ENCODE measurements around the gene SNCAIP. TPM values are rescaled to one million over a fixed set of nuclear protein-coding genes. Genes with fewer than 3 reads are reported as not detected.

SNCAIP gene
- total and polyA plus RNA-seq, 9 of the 15 experiments (the other 6 are each of a cell fraction or from before 2014, with no cell fraction given), result 0.04 TPM; not detected in 8

DNA sequence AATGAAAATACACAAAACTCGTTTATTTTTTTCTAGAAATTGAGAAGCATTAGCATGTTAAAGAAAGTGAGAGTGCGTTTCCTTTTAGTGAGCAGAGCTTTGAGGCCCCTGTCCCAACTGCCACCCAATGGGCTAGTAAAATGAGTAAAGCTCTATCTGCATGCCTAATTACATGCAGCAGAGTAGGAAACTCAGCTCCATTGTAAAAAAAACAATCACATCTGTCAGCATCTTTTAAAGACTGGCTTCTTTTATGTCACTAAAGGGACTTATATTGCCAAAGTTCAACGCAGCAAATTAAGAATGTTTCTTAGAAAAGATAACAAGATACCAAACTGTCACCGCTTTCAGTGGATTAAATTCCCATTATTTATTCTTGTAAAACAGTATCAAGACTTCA lies 154.0 kb downstream of the SNCAIP start:
- Histone ChIP-seq H3K36me3 (ENCODE audit: control insufficient read depth, insufficient read depth, low read length) (no peaks in the 10 kb centered on the region), H3K27me3 (ENCODE audit: control insufficient read depth in 2 of 2, insufficient read depth in 2 of 2, low read length in 2 of 2) (no peaks in the 10 kb centered on the region), H3K4me1 (replicated peaks in 1 of 2; ENCODE audit: control insufficient read depth in 2 of 2, insufficient read depth in 2 of 2, low read length in 2 of 2) (no peaks in the 10 kb centered on the region), H2AFZ (ENCODE audit: low read depth, low read length) (no peak overlapping the region), H3K9me3 (replicated peaks; ENCODE audit: control insufficient read depth, insufficient read depth, low read depth, low read length) (no peaks in the 10 kb centered on the region), H3K27ac (ENCODE audit: extremely low read depth, low read depth, low read length) (no peak overlapping the region), H3K4me2 (ENCODE audit: insufficient read depth, low read length) (no peak overlapping the region), H3K9me1 (ENCODE audit: control insufficient read depth, insufficient read depth, low read length) (no peaks in the 10 kb centered on the region), H4K20me1 (replicated peaks; ENCODE audit: control insufficient read depth, insufficient read depth, low read length) (no peaks in the 10 kb centered on the region), H3K79me2 (ENCODE audit: control insufficient read depth, insufficient read depth, low read length) (no peaks in the 10 kb centered on the region), H3K9ac (ENCODE audit: insufficient read depth in 1 of 2, low read depth in 2 of 2, low read length in 2 of 2) (no peak overlapping the region), H3K4me3 (no peak overlapping the region)
- ChIA-PET CTCF (ENCODE audit: low intra/inter-chr PET ratio) (no interaction called here), POLR2A (no interaction called here)
- 0% methylated on average over 4 of the region's 4 CpGs for WGBS (ENCODE audit: insufficient coverage, low coverage, missing lambda C conversion rate)
- ATAC-seq, result no peak
- DNase-seq (ENCODE audit: extremely low read depth in 1 of 4, low spot score in 3 of 4), result no peak
- TF ChIP-seq SIN3A (IDR thresholded peaks at IDR 0.05; ENCODE audit: borderline replicate concordance in 2 of 2, control insufficient read depth in 1 of 2, low read depth in 2 of 2, low read length in 2 of 2), result no peak
- TF ChIP-seq MCM7 (IDR thresholded peaks at IDR 0.05), result no peak
- intact Hi-C loops (cut with micrococcal nuclease), result no loop called here
- no TSS peak for BruUV-seq (replicated peaks)
- in situ Hi-C loops (cut with MboI), result no loop called here
- FAIRE-seq, result no peak

GRCh38 chr5:122468351-122469116 lies 156.5 kb downstream of the SNCAIP start:
- Histone ChIP-seq H3K4me2 (ENCODE audit: insufficient read depth, low read length) (no peak overlapping the region), H3K4me1 (replicated peaks in 1 of 2; ENCODE audit: control insufficient read depth in 2 of 2, insufficient read depth in 2 of 2, low read length in 2 of 2) (no peaks in the 10 kb centered on the region), H4K20me1 (replicated peaks; ENCODE audit: control insufficient read depth, insufficient read depth, low read length) (no peaks in the 10 kb centered on the region), H3K79me2 (ENCODE audit: control insufficient read depth, insufficient read depth, low read length) (no peaks in the 10 kb centered on the region), H3K36me3 (ENCODE audit: control insufficient read depth, insufficient read depth, low read length) (no peaks in the 10 kb centered on the region), H3K9ac (ENCODE audit: insufficient read depth in 1 of 2, low read depth in 2 of 2, low read length in 2 of 2) (no peak overlapping the region), H3K27ac (ENCODE audit: extremely low read depth, low read depth, low read length) (no peak overlapping the region), H3K9me3 (replicated peaks; ENCODE audit: control insufficient read depth, insufficient read depth, low read depth, low read length) (no peaks in the 10 kb centered on the region), H3K9me1 (ENCODE audit: control insufficient read depth, insufficient read depth, low read length) (no peaks in the 10 kb centered on the region), H3K4me3 (no peak overlapping the region), H2AFZ (ENCODE audit: low read depth, low read length) (no peak overlapping the region), H3K27me3 (ENCODE audit: control insufficient read depth in 2 of 2, insufficient read depth in 2 of 2, low read length in 2 of 2) (peaks cover 0 to 4% of the 10 kb centered on the region in 2 experiments; a peak in 1 of 5 replicates)
- POLR2A ChIA-PET, result interaction anchor here (0.7 kb wide), 1 partner anchor 19 kb away, joined by 3 read pairs; no protein-coding TSS in a partner anchor
- peak; percentile 22 for TF ChIP-seq NFYB (IDR thresholded peaks at IDR 0.05; ENCODE audit: extremely low read depth, insufficient read length)
- TF ChIP-seq PURB (CRISPR knock-in tag; IDR thresholded peaks at IDR 0.05; ENCODE audit: low read depth), result no peak
- TF ChIP-seq, protein P1, sequence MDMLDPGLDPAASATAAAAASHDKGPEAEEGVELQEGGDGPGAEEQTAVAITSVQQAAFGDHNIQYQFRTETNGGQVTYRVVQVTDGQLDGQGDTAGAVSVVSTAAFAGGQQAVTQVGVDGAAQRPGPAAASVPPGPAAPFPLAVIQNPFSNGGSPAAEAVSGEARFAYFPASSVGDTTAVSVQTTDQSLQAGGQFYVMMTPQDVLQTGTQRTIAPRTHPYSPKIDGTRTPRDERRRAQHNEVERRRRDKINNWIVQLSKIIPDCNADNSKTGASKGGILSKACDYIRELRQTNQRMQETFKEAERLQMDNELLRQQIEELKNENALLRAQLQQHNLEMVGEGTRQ (CRISPR knock-in tag; IDR thresholded peaks at IDR 0.05), result peak; percentile 37; the same call in 1 of the 2 replicates
- TF ChIP-seq ZNF77 (CRISPR knock-in tag; IDR thresholded peaks at IDR 0.05), result no peak
- TF ChIP-seq, protein P2, sequence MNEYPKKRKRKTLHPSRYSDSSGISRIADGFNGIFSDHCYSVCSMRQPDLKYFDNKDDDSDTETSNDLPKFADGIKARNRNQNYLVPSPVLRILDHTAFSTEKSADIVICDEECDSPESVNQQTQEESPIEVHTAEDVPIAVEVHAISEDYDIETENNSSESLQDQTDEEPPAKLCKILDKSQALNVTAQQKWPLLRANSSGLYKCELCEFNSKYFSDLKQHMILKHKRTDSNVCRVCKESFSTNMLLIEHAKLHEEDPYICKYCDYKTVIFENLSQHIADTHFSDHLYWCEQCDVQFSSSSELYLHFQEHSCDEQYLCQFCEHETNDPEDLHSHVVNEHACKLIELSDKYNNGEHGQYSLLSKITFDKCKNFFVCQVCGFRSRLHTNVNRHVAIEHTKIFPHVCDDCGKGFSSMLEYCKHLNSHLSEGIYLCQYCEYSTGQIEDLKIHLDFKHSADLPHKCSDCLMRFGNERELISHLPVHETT (CRISPR knock-in tag; conservative IDR thresholded peaks at IDR 0.05 in 1 of 2, IDR thresholded peaks at IDR 0.05 in 1 of 2), result no peak
- no peak for TF ChIP-seq FOSL1 (tag; conservative IDR thresholded peaks at IDR 0.05)
- TF ChIP-seq, protein P3, sequence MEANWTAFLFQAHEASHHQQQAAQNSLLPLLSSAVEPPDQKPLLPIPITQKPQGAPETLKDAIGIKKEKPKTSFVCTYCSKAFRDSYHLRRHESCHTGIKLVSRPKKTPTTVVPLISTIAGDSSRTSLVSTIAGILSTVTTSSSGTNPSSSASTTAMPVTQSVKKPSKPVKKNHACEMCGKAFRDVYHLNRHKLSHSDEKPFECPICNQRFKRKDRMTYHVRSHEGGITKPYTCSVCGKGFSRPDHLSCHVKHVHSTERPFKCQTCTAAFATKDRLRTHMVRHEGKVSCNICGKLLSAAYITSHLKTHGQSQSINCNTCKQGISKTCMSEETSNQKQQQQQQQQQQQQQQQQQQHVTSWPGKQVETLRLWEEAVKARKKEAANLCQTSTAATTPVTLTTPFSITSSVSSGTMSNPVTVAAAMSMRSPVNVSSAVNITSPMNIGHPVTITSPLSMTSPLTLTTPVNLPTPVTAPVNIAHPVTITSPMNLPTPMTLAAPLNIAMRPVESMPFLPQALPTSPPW (CRISPR knock-in tag; IDR thresholded peaks at IDR 0.05), result no peak
- TF ChIP-seq TBL1XR1 (IDR thresholded peaks at IDR 0.05; ENCODE audit: low read length in 2 of 2), result no peak
- FAIRE-seq (no peak), DNase-seq (ENCODE audit: extremely low read depth in 1 of 4, low spot score in 3 of 4) (peak in 1 of 4 experiments; percentile 17), ATAC-seq (no peak)
- intact Hi-C loops (cut with micrococcal nuclease), result no loop called here
- no TSS peak for BruUV-seq (replicated peaks)
- CTCF ChIA-PET (ENCODE audit: low intra/inter-chr PET ratio), result no interaction called here
- in situ Hi-C loops (cut with MboI), result no loop called here
- 3% methylated on average over 2 of the region's 2 CpGs for WGBS (ENCODE audit: insufficient coverage, low coverage, missing lambda C conversion rate)
